ENCODE measurements around the gene CCDC3. TPM values are rescaled to one million over a fixed set of nuclear protein-coding genes. Genes with fewer than 3 reads are reported as not detected.

Gene CCDC3
- total RNA-seq: 0.96 and 1.7 TPM in 2 replicates

GRCh38 chr10:13001041-13001886 is at the start of gene CCDC3:
TSS of gene CCDC3 (minus strand) at chr10:13001713. CDS start at chr10:13001570, 143 bp downstream.

Other genes starting within 250 kb of the CCDC3 start
- 44.5 and 104 TPM in 2 replicates for gene OPTN, start 98.5 kb upstream of the CCDC3 start, total RNA-seq
- 0.43 and 3.9 TPM in 2 replicates for gene MCM10, start 159.8 kb upstream of the CCDC3 start, total RNA-seq
- gene UCMA, start 232.7 kb upstream of the CCDC3 start, total RNA-seq: not detected in 2 replicates

All from tracheal epithelial cell (primary cell).